Tibial nerve (tissue), 3 donors: ENCODE results near the gene DUSP1.

Source experiments
- POLR2A ChIP-seq, 2 donors: fragments of 450-650 bp; IDR thresholded peaks; one replicate each; pipeline ENCODE4 v1.6.1; 2017; ENCODE audit warnings: antibody characterized with exemption in 2 of 2, mild to moderate bottlenecking in 2 of 2, moderate library complexity in 2 of 2
- TF ChIP-seq, protein P1 (sequence below), 5 experiments: fragments of 200-600 bp in 3 of 5; fragments of 450-650 bp in 2 of 5; sonication (generic) in 3 of 5; IDR thresholded peaks; one replicate each; pipeline ENCODE4 v1.5.1; 2016 to 2019; ENCODE audit warnings: antibody characterized with exemption in 5 of 5, mild to moderate bottlenecking in 3 of 5, moderate library complexity in 2 of 5

DNA sequence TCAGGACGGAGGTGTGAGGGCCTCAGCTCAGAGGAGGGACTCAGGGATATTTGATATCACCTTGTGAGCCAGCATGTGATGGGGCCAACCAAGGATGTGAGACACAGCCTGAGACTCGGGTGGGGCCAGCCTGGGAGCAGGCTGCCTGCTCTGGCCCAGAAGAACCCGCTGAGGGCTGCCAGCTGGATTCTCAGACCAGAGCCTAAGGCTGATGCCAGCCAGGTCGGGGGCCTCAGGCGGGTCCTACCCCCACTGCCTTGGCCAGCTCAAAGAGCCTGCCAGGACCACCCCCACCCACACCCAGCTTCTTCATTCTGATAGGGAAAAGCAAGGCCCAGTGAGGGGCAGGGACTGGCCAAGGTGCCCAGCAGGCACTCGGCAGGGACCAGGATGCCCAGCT lies 20.3 kb upstream of the DUSP1 start:
- TF ChIP-seq, protein P1, sequence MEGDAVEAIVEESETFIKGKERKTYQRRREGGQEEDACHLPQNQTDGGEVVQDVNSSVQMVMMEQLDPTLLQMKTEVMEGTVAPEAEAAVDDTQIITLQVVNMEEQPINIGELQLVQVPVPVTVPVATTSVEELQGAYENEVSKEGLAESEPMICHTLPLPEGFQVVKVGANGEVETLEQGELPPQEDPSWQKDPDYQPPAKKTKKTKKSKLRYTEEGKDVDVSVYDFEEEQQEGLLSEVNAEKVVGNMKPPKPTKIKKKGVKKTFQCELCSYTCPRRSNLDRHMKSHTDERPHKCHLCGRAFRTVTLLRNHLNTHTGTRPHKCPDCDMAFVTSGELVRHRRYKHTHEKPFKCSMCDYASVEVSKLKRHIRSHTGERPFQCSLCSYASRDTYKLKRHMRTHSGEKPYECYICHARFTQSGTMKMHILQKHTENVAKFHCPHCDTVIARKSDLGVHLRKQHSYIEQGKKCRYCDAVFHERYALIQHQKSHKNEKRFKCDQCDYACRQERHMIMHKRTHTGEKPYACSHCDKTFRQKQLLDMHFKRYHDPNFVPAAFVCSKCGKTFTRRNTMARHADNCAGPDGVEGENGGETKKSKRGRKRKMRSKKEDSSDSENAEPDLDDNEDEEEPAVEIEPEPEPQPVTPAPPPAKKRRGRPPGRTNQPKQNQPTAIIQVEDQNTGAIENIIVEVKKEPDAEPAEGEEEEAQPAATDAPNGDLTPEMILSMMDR (IDR thresholded peaks at IDR 0.05): no peak
- no peak for TF ChIP-seq POLR2A (IDR thresholded peaks at IDR 0.05)
